ENCODE data around the gene CNIH1. TPM values are rescaled to one million over a fixed set of nuclear protein-coding genes. Genes with fewer than 3 reads are reported as not detected.
A peak's percentile ranks its signal among the peaks of the same experiment; 100 is the strongest.

Gene CNIH1
- total and polyA plus RNA-seq, 2 of the 13 experiments (the other 11 are each of a cell fraction or from before 2014, with no cell fraction given) = 166 to 421 TPM

DNA sequence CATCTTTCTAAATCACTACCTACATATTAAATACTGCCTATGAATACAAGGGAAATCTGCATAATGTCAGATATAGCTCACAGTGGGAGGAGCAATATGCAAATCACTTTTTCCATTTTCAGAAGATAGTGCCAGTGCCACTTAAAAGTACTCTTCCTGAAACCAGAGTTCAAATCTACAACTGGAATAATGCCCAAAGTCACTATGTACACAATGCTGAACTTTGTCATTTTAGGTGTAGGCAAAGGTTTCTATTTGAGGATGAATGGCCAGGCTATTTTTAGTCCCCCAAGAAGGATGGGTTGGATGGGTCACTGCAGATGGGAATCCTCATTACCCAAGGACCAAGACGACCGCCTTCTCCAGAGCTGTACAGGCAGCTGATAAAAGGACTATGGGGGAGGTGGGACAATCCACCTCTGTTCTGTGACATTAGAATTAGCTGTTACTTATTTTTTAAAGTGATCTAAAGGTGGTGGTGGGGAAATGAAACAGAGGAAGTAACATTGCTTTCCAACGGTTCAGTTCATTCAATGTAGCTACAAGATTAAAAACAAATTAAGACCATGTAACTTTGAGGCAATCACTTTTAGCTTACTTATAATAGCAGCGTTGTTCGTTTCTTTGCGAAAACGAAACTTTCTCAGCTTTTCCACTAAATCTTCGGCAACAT is 42.0 kb upstream of the CNIH1 start (continued):
- TF ChIP-seq HNF4G (IDR thresholded peaks at IDR 0.05; ENCODE audit: borderline replicate concordance, low read depth, low read length) (peak; percentile 55; the same call in 1 of the 2 replicates), HNF4G (CRISPR knock-in tag; IDR thresholded peaks at IDR 0.05; ENCODE audit: borderline replicate concordance, low read depth) (no peak), ARNT (IDR thresholded peaks at IDR 0.05) (no peak), CREB1 (IDR thresholded peaks at IDR 0.05) (no peak), CREB1 (CRISPR knock-in tag; IDR thresholded peaks at IDR 0.05) (peak; percentile 37; the same call in 1 of the 2 replicates), SOX13 (IDR thresholded peaks at IDR 0.05) (no peak), SOX13 (CRISPR knock-in tag; conservative IDR thresholded peaks at IDR 0.05 in 1 of 2, IDR thresholded peaks at IDR 0.05 in 1 of 2) (peak in 1 of 2 experiments; percentile 76; a peak in 2 of 4 replicates), AKAP8 (CRISPR knock-in tag; IDR thresholded peaks at IDR 0.05) (no peak), EHMT2 (IDR thresholded peaks at IDR 0.05; ENCODE audit: borderline replicate concordance, low read depth, low read length) (no peak; the same call in 1 of the 2 replicates), NBN (conservative IDR thresholded peaks at IDR 0.05) (no peak), ZNF800 (CRISPR knock-in tag; IDR thresholded peaks at IDR 0.05) (0 out of 2 replicates have a peak, but pooled peaks have one; percentile 29), ZNF264 (CRISPR knock-in tag; IDR thresholded peaks at IDR 0.05) (peak; percentile 41; the same call in 1 of the 2 replicates), ZNF570 (CRISPR knock-in tag; IDR thresholded peaks at IDR 0.05; ENCODE audit: borderline replicate concordance) (no peak), NFE2L2 (IDR thresholded peaks at IDR 0.05; ENCODE audit: low read length) (0 out of 2 replicates have a peak, but pooled peaks have one; percentile 37), FOXJ3 (CRISPR knock-in tag; IDR thresholded peaks at IDR 0.05; ENCODE audit: borderline replicate concordance) (0 out of 2 replicates have a peak, but pooled peaks have one; percentile 15), CREBL2 (CRISPR knock-in tag; IDR thresholded peaks at IDR 0.05; ENCODE audit: borderline replicate concordance) (no peak), ETV6 (CRISPR knock-in tag; conservative IDR thresholded peaks at IDR 0.05) (no peak), AHR (CRISPR knock-in tag; IDR thresholded peaks at IDR 0.05) (no peak), PHB2 (IDR thresholded peaks at IDR 0.05; ENCODE audit: partially characterized antibody) (no peak), ZNF550 (CRISPR knock-in tag; IDR thresholded peaks at IDR 0.05; ENCODE audit: borderline replicate concordance) (no peak), RFXANK (CRISPR knock-in tag; IDR thresholded peaks at IDR 0.05) (no peak; the same call in 1 of the 2 replicates), ZSCAN20 (CRISPR knock-in tag; IDR thresholded peaks at IDR 0.05; ENCODE audit: borderline replicate concordance) (no peak)
- TF ChIP-seq, protein P1, sequence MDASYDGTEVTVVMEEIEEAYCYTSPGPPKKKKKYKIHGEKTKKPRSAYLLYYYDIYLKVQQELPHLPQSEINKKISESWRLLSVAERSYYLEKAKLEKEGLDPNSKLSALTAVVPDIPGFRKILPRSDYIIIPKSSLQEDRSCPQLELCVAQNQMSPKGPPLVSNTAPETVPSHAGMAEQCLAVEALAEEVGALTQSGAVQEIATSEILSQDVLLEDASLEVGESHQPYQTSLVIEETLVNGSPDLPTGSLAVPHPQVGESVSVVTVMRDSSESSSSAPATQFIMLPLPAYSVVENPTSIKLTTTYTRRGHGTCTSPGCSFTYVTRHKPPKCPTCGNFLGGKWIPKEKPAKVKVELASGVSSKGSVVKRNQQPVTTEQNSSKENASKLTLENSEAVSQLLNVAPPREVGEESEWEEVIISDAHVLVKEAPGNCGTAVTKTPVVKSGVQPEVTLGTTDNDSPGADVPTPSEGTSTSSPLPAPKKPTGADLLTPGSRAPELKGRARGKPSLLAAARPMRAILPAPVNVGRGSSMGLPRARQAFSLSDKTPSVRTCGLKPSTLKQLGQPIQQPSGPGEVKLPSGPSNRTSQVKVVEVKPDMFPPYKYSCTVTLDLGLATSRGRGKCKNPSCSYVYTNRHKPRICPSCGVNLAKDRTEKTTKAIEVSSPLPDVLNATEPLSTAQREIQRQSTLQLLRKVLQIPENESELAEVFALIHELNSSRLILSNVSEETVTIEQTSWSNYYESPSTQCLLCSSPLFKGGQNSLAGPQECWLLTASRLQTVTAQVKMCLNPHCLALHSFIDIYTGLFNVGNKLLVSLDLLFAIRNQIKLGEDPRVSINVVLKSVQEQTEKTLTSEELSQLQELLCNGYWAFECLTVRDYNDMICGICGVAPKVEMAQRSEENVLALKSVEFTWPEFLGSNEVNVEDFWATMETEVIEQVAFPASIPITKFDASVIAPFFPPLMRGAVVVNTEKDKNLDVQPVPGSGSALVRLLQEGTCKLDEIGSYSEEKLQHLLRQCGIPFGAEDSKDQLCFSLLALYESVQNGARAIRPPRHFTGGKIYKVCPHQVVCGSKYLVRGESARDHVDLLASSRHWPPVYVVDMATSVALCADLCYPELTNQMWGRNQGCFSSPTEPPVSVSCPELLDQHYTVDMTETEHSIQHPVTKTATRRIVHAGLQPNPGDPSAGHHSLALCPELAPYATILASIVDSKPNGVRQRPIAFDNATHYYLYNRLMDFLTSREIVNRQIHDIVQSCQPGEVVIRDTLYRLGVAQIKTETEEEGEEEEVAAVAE (CRISPR knock-in tag; IDR thresholded peaks at IDR 0.05; ENCODE audit: borderline replicate concordance) = no peak
- TF ChIP-seq, protein P2, sequence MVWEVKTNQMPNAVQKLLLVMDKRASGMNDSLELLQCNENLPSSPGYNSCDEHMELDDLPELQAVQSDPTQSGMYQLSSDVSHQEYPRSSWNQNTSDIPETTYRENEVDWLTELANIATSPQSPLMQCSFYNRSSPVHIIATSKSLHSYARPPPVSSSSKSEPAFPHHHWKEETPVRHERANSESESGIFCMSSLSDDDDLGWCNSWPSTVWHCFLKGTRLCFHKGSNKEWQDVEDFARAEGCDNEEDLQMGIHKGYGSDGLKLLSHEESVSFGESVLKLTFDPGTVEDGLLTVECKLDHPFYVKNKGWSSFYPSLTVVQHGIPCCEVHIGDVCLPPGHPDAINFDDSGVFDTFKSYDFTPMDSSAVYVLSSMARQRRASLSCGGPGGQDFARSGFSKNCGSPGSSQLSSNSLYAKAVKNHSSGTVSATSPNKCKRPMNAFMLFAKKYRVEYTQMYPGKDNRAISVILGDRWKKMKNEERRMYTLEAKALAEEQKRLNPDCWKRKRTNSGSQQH (CRISPR knock-in tag; IDR thresholded peaks at IDR 0.05; ENCODE audit: low read depth) = 0 out of 2 replicates have a peak, but pooled peaks have one; percentile 36

Data from HepG2 (cell line).